Measurements from ENCODE around the gene ERFL. TPM values are rescaled to one million over a fixed set of nuclear protein-coding genes. Genes with fewer than 3 reads are reported as not detected.
"Not testable (repeated sequence)": the region's sequence is repeated elsewhere in the genome, so short reads cannot be mapped to it uniquely, and the experiment has no call there.

Gene ERFL
- total RNA-seq, 1 experiment from 2014 or later = 0.79 TPM

DNA sequence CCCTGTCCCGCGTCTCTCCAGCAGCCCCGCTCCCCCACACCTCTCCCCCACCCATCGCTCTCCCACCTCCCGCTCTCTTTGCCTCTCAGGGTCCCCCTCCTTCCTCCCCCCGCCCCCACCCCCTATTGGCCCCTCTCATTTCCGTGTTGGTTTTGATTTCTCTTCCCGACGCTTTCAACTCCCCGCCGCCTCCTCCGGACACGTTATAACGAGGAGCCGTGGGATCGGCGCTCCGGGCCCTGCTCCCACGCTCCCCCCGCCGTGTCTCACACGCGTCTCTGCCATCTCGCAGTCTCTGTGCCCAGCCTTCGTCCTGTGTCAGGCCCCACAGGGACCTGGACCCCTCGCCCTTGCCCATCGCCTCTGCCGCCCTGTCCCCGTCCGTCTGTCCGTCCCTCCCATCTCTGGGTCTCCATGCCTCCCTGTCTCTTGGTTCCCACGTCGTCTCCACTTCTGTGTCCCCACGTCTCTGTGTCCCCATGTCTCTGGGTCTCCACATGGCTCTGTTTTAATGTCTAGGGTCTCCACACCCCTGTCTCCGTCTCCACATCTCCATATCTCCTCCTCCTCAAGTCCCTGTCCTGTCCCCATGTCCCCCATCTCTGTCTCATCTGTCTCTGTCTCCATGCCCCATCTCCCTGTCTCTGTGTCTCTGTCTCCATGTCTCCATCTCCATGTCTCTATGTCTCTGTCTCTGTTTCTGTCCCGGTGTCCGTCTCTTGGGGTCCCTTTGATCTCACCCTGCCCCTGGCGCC lies 13.1 kb downstream of the ERFL start:
- no peak overlapping the region for H2AFZ ChIP-seq (ENCODE audit: low read depth, low read length, poor library complexity, severe bottlenecking)
- ATAC-seq (no peak), DNase-seq (ENCODE audit: low read depth, low spot score) (no peak)
- no TSS peak for BruUV-seq (replicated peaks)
- no peaks in the 10 kb centered on the region for H3K4me1 ChIP-seq (ENCODE audit: control insufficient read depth in 1 of 2, insufficient read depth in 2 of 2, low read length in 2 of 2)
- H3K4me3 ChIP-seq (replicated peaks in 1 of 2; ENCODE audit: low read depth in 1 of 2, low read length in 2 of 2) = no peak overlapping the region
- H3K27me3 ChIP-seq (ENCODE audit: insufficient read depth, low read length) = no peaks in the 10 kb centered on the region; the same call in 1 of the 2 replicates
- H3K27ac ChIP-seq (ENCODE audit: low read depth, low read length) = no peak overlapping the region
- H3K79me2 ChIP-seq (ENCODE audit: insufficient read depth, low read length) = no peaks in the 10 kb centered on the region
- H4K20me1 ChIP-seq (ENCODE audit: insufficient read depth) = no peaks in the 10 kb centered on the region
- H3K9ac ChIP-seq (ENCODE audit: low read length) = no peak overlapping the region
- H3K36me3 ChIP-seq (ENCODE audit: control insufficient read depth in 1 of 2, insufficient read depth in 2 of 2, low read length in 2 of 2) = no peaks in the 10 kb centered on the region
- ChIA-PET RAD21 (ENCODE audit: low non-redundant PET in 1 of 2, low total read pairs in 2 of 2, uncharacterized antibody in 2 of 2, unreplicated experiment in 2 of 2) (no interaction called here), CTCF (no interaction called here), POLR2A (no interaction called here)
- H3K9me2 ChIP-seq (ENCODE audit: insufficient read depth) = no peaks in the 10 kb centered on the region
- H3K9me3 ChIP-seq (ENCODE audit: control insufficient read depth in 1 of 2, insufficient read depth in 1 of 2, low read depth in 1 of 2, low read length in 2 of 2) = no peaks in the 10 kb centered on the region
- no peak overlapping the region for H3K4me2 ChIP-seq (ENCODE audit: low read length)
- TF ChIP-seq RAD21 (IDR thresholded peaks at IDR 0.05; ENCODE audit: low read depth) (no peak), POLR2A (IDR thresholded peaks at IDR 0.05; ENCODE audit: borderline replicate concordance, extremely low read depth, insufficient read depth, insufficient read length) (no peak)
- TF ChIP-seq, protein P1, sequence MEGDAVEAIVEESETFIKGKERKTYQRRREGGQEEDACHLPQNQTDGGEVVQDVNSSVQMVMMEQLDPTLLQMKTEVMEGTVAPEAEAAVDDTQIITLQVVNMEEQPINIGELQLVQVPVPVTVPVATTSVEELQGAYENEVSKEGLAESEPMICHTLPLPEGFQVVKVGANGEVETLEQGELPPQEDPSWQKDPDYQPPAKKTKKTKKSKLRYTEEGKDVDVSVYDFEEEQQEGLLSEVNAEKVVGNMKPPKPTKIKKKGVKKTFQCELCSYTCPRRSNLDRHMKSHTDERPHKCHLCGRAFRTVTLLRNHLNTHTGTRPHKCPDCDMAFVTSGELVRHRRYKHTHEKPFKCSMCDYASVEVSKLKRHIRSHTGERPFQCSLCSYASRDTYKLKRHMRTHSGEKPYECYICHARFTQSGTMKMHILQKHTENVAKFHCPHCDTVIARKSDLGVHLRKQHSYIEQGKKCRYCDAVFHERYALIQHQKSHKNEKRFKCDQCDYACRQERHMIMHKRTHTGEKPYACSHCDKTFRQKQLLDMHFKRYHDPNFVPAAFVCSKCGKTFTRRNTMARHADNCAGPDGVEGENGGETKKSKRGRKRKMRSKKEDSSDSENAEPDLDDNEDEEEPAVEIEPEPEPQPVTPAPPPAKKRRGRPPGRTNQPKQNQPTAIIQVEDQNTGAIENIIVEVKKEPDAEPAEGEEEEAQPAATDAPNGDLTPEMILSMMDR (IDR thresholded peaks at IDR 0.05 in 2 of 3, conservative IDR thresholded peaks at IDR 0.05 in 1 of 3; ENCODE audit: borderline replicate concordance in 1 of 3, insufficient read depth in 1 of 3, low read depth in 2 of 3, low read length in 2 of 3) = no peak
- intact Hi-C loops (cut with micrococcal nuclease) = no loop called here

DNA sequence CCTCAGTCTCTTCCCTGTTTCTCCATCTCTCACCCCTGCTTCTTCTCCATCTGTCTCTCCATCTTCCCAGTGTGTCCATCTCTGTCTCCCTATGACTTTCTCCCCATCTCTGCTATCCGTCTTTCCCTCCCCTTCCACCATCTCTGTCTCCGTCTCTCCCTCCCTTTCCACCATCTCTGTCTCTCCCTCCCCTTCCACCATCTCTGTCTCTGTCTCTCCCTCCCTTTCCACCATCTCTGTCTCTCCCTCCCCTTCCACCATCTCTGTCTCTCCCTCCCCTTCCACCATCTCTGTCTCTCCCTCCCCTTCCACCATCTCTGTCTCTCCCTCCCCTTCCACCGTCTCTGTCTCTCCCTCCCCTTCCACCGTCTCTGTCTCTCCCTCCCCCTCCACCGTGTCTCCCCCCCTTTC lies 13.8 kb downstream of the ERFL start:
- RAD21 ChIA-PET (ENCODE audit: low non-redundant PET in 1 of 2, low total read pairs in 2 of 2, uncharacterized antibody in 2 of 2, unreplicated experiment in 2 of 2); H3K9me2 ChIP-seq (ENCODE audit: insufficient read depth); H3K27me3 ChIP-seq (ENCODE audit: insufficient read depth, low read length); H4K20me1 ChIP-seq (ENCODE audit: insufficient read depth); H3K9me3 ChIP-seq (ENCODE audit: control insufficient read depth in 1 of 2, insufficient read depth in 1 of 2, low read depth in 1 of 2, low read length in 2 of 2); POLR2A ChIA-PET; DNase-seq (ENCODE audit: low read depth, low spot score); H2AFZ ChIP-seq (ENCODE audit: low read depth, low read length, poor library complexity, severe bottlenecking); intact Hi-C loops (cut with micrococcal nuclease); H3K36me3 ChIP-seq (ENCODE audit: control insufficient read depth in 1 of 2, insufficient read depth in 2 of 2, low read length in 2 of 2); H3K27ac ChIP-seq (ENCODE audit: low read depth, low read length); H3K4me2 ChIP-seq (ENCODE audit: low read length); H3K79me2 ChIP-seq (ENCODE audit: insufficient read depth, low read length); H3K9ac ChIP-seq (ENCODE audit: low read length); H3K4me1 ChIP-seq (ENCODE audit: control insufficient read depth in 1 of 2, insufficient read depth in 2 of 2, low read length in 2 of 2); ATAC-seq; H3K4me3 ChIP-seq (replicated peaks in 1 of 2; ENCODE audit: low read depth in 1 of 2, low read length in 2 of 2); CTCF ChIA-PET; BruUV-seq (replicated peaks): not testable (repeated sequence)

Data from HCT116 (cell line).